K562 (cell line): ENCODE data around the gene SETD4. TPM values are rescaled to one million over a fixed set of nuclear protein-coding genes. Genes with fewer than 3 reads are reported as not detected.

ENCODE experiments used
- ATAC-seq: fragments of 200-7000 bp; cut with Tn5 transposase; 3 replicates; pipeline ENCODE4 v1.9.1; 2020; ENCODE audit warnings: moderate library complexity
- Bru-seq: library from RNA; stranded (reverse); fragments of 400-500 nt; gene quantifications from one replicate; lab custom pipeline; 2021; lab: Mats Ljungman, UMichigan
- BruChase-seq, 2 experiments: library from RNA; stranded (reverse); fragments of 400-500 nt; gene quantifications; one replicate each; lab custom pipeline; 2021; lab: Mats Ljungman, UMichigan
- BruUV-seq: library from RNA; stranded (reverse); fragments of 400-500 nt; replicated peaks from 2 replicates; lab custom pipeline; 2021; lab: Mats Ljungman, UMichigan
- CTCF ChIA-PET: fragments of 300-600 bp; formaldehyde crosslinking; extraction: SDS; loops from one replicate; lab custom pipeline; 2021; ENCODE audit warnings: low intra/inter-chr PET ratio; lab: Yijun Ruan, JAX
- POLR2A ChIA-PET: fragments of 300-600, 350-650 bp; sonication (Branson Sonifier 250); formaldehyde crosslinking; extraction: SDS; loops from one replicate; lab custom pipeline; 2021; ENCODE audit warnings: antibody characterized with exemption, inconsistent platforms; lab: Yijun Ruan, JAX
- DNase-seq, 4 experiments: peaks; one replicate each; pipeline versions ENCODE4 v3.0.0 to v3.0.0-alpha.2; 2011 to 2018; ENCODE audit warnings: low spot score in 3 of 4, mixed read lengths in 3 of 4; ENCODE audit errors: extremely low read depth in 1 of 4
- FAIRE-seq: peaks from 2 replicates; lab custom pipeline; 2011; peaks lifted over from hg19 to GRCh38; lab: Jason Lieb, UNC
- H2AFZ ChIP-seq: 2 replicates; pipeline ENCODE4 v1.6.0; 2011; ENCODE audit warnings: low read depth, low read length, control low read depth, inconsistent platforms
- H3K27ac ChIP-seq: fragments of 200-600 bp; 3 replicates; pipeline ENCODE4 v1.8.0; 2011; ENCODE audit warnings: low read depth, mild to moderate bottlenecking, control low read depth, inconsistent platforms, low read length, moderate library complexity, mixed read lengths; ENCODE audit errors: extremely low read depth
- H3K27me3 ChIP-seq, 2 experiments: fragments of 300-600 bp in 1 of 2; 2 replicates in 1 of 2; 3 replicates in 1 of 2; pipeline versions ENCODE4 v1.6.0 to v1.8.0; 2011; ENCODE audit warnings: inconsistent platforms in 2 of 2, low read length in 2 of 2, mild to moderate bottlenecking in 1 of 2, mixed read lengths in 1 of 2, moderate library complexity in 1 of 2; ENCODE audit not compliant: control insufficient read depth in 2 of 2, insufficient read depth in 2 of 2
- H3K36me3 ChIP-seq: fragments of 300-600 bp; 3 replicates; pipeline ENCODE4 v1.8.0; 2011; ENCODE audit warnings: mild to moderate bottlenecking, low read length, inconsistent platforms; ENCODE audit not compliant: control insufficient read depth, insufficient read depth
- H3K4me1 ChIP-seq, 2 experiments: fragments of 200-600 bp in 1 of 2; replicated peaks in 1 of 2; 2 replicates in 1 of 2; 3 replicates in 1 of 2; pipeline versions ENCODE4 v1.5.1 to v1.8.0; 2011; ENCODE audit warnings: inconsistent platforms in 2 of 2, low read length in 2 of 2, mild to moderate bottlenecking in 1 of 2, mixed read lengths in 1 of 2, moderate library complexity in 1 of 2; ENCODE audit not compliant: control insufficient read depth in 2 of 2, insufficient read depth in 2 of 2
- H3K4me2 ChIP-seq: 2 replicates; pipeline ENCODE4 v1.6.1; 2011; ENCODE audit warnings: low read length, control low read depth, inconsistent platforms, mixed read lengths; ENCODE audit not compliant: insufficient read depth
- H3K4me3 ChIP-seq: fragments of 200-600 bp; sonication (generic), shearing (Covaris generic); 2 replicates; pipeline ENCODE4 v1.5.1; 2016; ENCODE audit warnings: control low read depth, inconsistent platforms
- H3K79me2 ChIP-seq: fragments of 200-600 bp; 3 replicates; pipeline ENCODE4 v1.8.0; 2011; ENCODE audit warnings: low read length, inconsistent platforms; ENCODE audit not compliant: control insufficient read depth, insufficient read depth
- H3K9ac ChIP-seq, 2 experiments: 2 replicates each; pipeline versions ENCODE4 v1.6.0 to v1.6.1; 2011; ENCODE audit warnings: low read depth in 2 of 2, low read length in 2 of 2, control low read depth in 1 of 2, inconsistent platforms in 1 of 2, mild to moderate bottlenecking in 1 of 2, mixed read lengths in 1 of 2; ENCODE audit not compliant: insufficient read depth in 1 of 2
- H3K9me1 ChIP-seq: one replicate; pipeline ENCODE4 v1.6.0; 2011; ENCODE audit warnings: inconsistent platforms, mild to moderate bottlenecking, low read length, moderate library complexity; ENCODE audit not compliant: control insufficient read depth, insufficient read depth
- H3K9me3 ChIP-seq: replicated peaks from 2 replicates; pipeline ENCODE4 v1.5.1; 2011; ENCODE audit warnings: low read depth, low read length, inconsistent platforms; ENCODE audit not compliant: control insufficient read depth, insufficient read depth
- H4K20me1 ChIP-seq: replicated peaks from 2 replicates; pipeline ENCODE4 v1.6.1; 2011; ENCODE audit warnings: low read length, inconsistent platforms, mixed read lengths; ENCODE audit not compliant: control insufficient read depth, insufficient read depth
- ATF1 ChIP-seq, 2 experiments: fragments of 450-650 bp in 1 of 2; IDR thresholded peaks; 2 replicates each; pipeline ENCODE4 v1.6.1; 2016; ENCODE audit warnings: missing compliant biosample characterization in 1 of 2, missing genetic modification characterization in 1 of 2
- CHCHD3 ChIP-seq: fragments of 250-450 bp; sonication (Bioruptor Pico); IDR thresholded peaks from 2 replicates; pipeline ENCODE4 v2.1.2; 2022; ENCODE audit warnings: mild to moderate bottlenecking
- HNRNPLL ChIP-seq: fragments of 200-400 bp; formaldehyde crosslinking; IDR thresholded peaks from 2 replicates; pipeline ENCODE4 v1.6.1; 2017; ENCODE audit warnings: low read length, low read depth, mild to moderate bottlenecking; ENCODE audit not compliant: poor library complexity, severe bottlenecking
- JUND ChIP-seq, 2 experiments: IDR thresholded peaks; 2 replicates in 1 of 2; 3 replicates in 1 of 2; pipeline ENCODE4 v1.6.1; 2011; ENCODE audit warnings: borderline replicate concordance in 2 of 2, low read depth in 2 of 2, low read length in 2 of 2, improper control_type of control experiment in 1 of 2, missing biosample characterization in 1 of 2, missing genetic modification characterization in 1 of 2, missing genetic modification reagents in 1 of 2
- SMAD3 ChIP-seq: fragments of 450-650 bp; formaldehyde crosslinking; conservative IDR thresholded peaks from 2 replicates; pipeline ENCODE4 v1.4.0; 2020; ENCODE audit warnings: mild to moderate bottlenecking
- TFAP4 ChIP-seq: sonication (generic); formaldehyde crosslinking; IDR thresholded peaks from 2 replicates; pipeline ENCODE4 v1.8.0; 2022; ENCODE audit warnings: missing genetic modification reagents, mild to moderate bottlenecking, moderate library complexity, borderline replicate concordance
- U2AF1 ChIP-seq: fragments of 200-400 bp; formaldehyde crosslinking; optimal IDR thresholded peaks from 2 replicates; pipeline ENCODE3; 2017; ENCODE audit warnings: mild to moderate bottlenecking, low read depth, low read length, moderate library complexity
- ZNF165 ChIP-seq: fragments of 250-450 bp; sonication (Bioruptor Pico); IDR thresholded peaks from 2 replicates; pipeline ENCODE4 v1.4.0; 2020; ENCODE audit warnings: borderline replicate concordance
- ZNF395 ChIP-seq: fragments of 200-800 bp; sonication (Bioruptor generic); IDR thresholded peaks from 2 replicates; pipeline ENCODE4 v1.6.1; 2017; ENCODE audit warnings: missing genetic modification characterization, missing compliant biosample characterization
- ZNF695 ChIP-seq: fragments of 450-650 bp; formaldehyde crosslinking; IDR thresholded peaks from 2 replicates; pipeline ENCODE4 v1.4.0; 2020; ENCODE audit warnings: mild to moderate bottlenecking, moderate library complexity
- WGBS: fragments of 100-300 bp; shearing (Covaris generic); methylation state at CpG from one replicate; pipeline ENCODE4 v1.1.6; 2016; ENCODE audit warnings: low coverage, mixed read lengths; ENCODE audit not compliant: insufficient coverage; ENCODE audit errors: missing lambda C conversion rate; 5-methylcytosine and 5-hydroxymethylcytosine counted together
- in situ Hi-C: fragments of 300-500 bp; cut with MboI; formaldehyde crosslinking; loops from 4 replicates; pipeline ENCODE4 v1.15.0; 2018; ENCODE audit warnings: inconsistent platforms, mixed read lengths
- intact Hi-C: fragments of 100-400 bp; cut with micrococcal nuclease; formaldehyde crosslinking; loops from 2 replicates; pipeline ENCODE4 v1.14.2; 2022
- long read RNA-seq, 3 experiments: library from polyadenylated mRNA in 2 of 3; library from RNA in 1 of 3; unstranded in 2 of 3; stranded (forward) in 1 of 3; transcript quantifications; one replicate each; pipeline ENCODE4 v2.0.0, GENCODE V29; 2019 to 2022
- polyA minus RNA-seq, 3 experiments: library from RNA; depleted of rRNA, polyadenylated mRNA; stranded (reverse); fragments of >200 nt; gene quantifications; 2 replicates each; pipeline ENCODE4 v1.2.3, GENCODE V29; 2011
- polyA plus RNA-seq, 8 experiments: library from polyadenylated mRNA; depleted of rRNA in 4 of 8; stranded (reverse) in 5 of 8; unstranded in 3 of 8; fragments of >200 nt; fragmentation: Nextera tagmentation in 2 of 8; fragmentation: Illumina TruSeq in 1 of 8; extraction: Ambion mirVana in 2 of 8; extraction: Trizol in 1 of 8; gene quantifications; 2 replicates each; pipeline versions ENCODE4 v1.2.1 to v1.2.3, GENCODE V29; 2011 to 2014; ENCODE audit warnings: inconsistent platforms in 1 of 8, missing spikeins in 1 of 8
- total RNA-seq, 7 experiments: library from RNA; depleted of rRNA in 6 of 7; stranded (reverse); fragments of >200 nt in 6 of 7; fragmentation: Illumina TruSeq in 2 of 7; extraction: Trizol in 2 of 7; gene quantifications; 2 replicates each; pipeline versions ENCODE4 v1.2.1 to v1.2.3, GENCODE V29; 2011 to 2021; ENCODE audit warnings: low replicate concordance in 1 of 7

Gene SETD4
- 72.3 and 98.7 TPM in 2 replicates for total RNA-seq (2011; cell fraction: chromatin; rRNA removed; ENCODE audit: low replicate concordance)
- total RNA-seq (2011; cell fraction: nucleolus; rRNA removed) = 43.0 and 50.5 TPM in 2 replicates
- total RNA-seq (2011; cell fraction: nucleoplasm; rRNA removed) = 68.0 and 93.6 TPM in 2 replicates
- total RNA-seq (2014; rRNA removed) (16.0 and 16.1 TPM in 2 replicates), total RNA-seq (2014; rRNA removed; fragmentation: Illumina TruSeq; extraction: Trizol) (25.7 and 27.1 TPM in 2 replicates), total RNA-seq (2015; rRNA removed; fragmentation: Illumina TruSeq; extraction: Trizol) (23.6 and 23.9 TPM in 2 replicates), total RNA-seq (2021) (23.5 and 27.0 TPM in 2 replicates), polyA plus RNA-seq (2011; rRNA removed) (20.1 and 24.5 TPM in 2 replicates), polyA plus RNA-seq (2014; fragmentation: Illumina TruSeq; extraction: Trizol) (26.2 and 27.4 TPM in 2 replicates), polyA plus RNA-seq (2014; fragmentation: Nextera tagmentation; extraction: Ambion mirVana) (10 to 100 TPM; 49.2 to 51.3 TPM), polyA plus RNA-seq (2014; rRNA removed) (31.7 and 32.5 TPM in 2 replicates), polyA minus RNA-seq (2011; rRNA and poly(A)+ RNA removed) (22.6 and 27.8 TPM in 2 replicates), Bru-seq, nascent RNA (percentile 81 among the genes with signal in this experiment), BruChase-seq, experiment 1, labeled RNA remaining after a 2-hour chase (percentile 80 among the genes with signal in this experiment), BruChase-seq, experiment 2, labeled RNA remaining after a 6-hour chase (percentile 79 among the genes with signal in this experiment)
- 11.7 and 14.6 TPM in 2 replicates for polyA plus RNA-seq (2011; cell fraction: cytosol; rRNA removed)
- polyA plus RNA-seq (2011; cell fraction: nucleus; rRNA removed) = 43.3 and 46.0 TPM in 2 replicates
- polyA plus RNA-seq (2012) = 12.9 and 14.2 TPM in 2 replicates
- 10.6 and 18.2 TPM in 2 replicates for polyA minus RNA-seq (2011; cell fraction: cytosol; rRNA and poly(A)+ RNA removed)
- 23.3 and 29.3 TPM in 2 replicates for polyA minus RNA-seq (2011; cell fraction: nucleus; rRNA and poly(A)+ RNA removed)
- long read RNA-seq, experiment 1, partial matches to known transcripts = 35 of 71 reads
- long read RNA-seq, experiment 1, other reads (novel, unspliced or antisense) = 30 of 71 reads
- long read RNA-seq, experiment 2, partial matches to known transcripts = 9 of 17 reads
- long read RNA-seq, experiment 2, other reads (novel, unspliced or antisense) = 8 of 17 reads
- long read RNA-seq, experiment 3, partial matches to known transcripts = 9 of 19 reads
- long read RNA-seq, experiment 3, other reads (novel, unspliced or antisense) = 10 of 19 reads

- H3K27ac ChIP-seq = peak within 1 kb of the TSS; percentile 86
- BruUV-seq = TSS peak; percentile 98
- peak within 1 kb of the TSS; percentile 81 to 99 for H3K9ac ChIP-seq
- peak within 1 kb of the TSS; percentile 73 for H3K4me3 ChIP-seq
- H3K4me2 ChIP-seq = peak within 1 kb of the TSS; percentile 96
- H3K4me1 ChIP-seq = peaks cover 16 to 18% of the 10 kb centered on the region in 2 experiments; a peak in 4 of 5 replicates
- CTCF ChIA-PET = no interaction called here
- intact Hi-C loops (loop anchor here (5.0 kb wide), 1 partner anchor 52 kb away; no protein-coding TSS in a partner anchor), in situ Hi-C loops (no loop called here)
- no peaks in the 10 kb centered on the region for H4K20me1 ChIP-seq
- H2AFZ ChIP-seq = peak within 1 kb of the TSS; percentile 92
- H3K36me3 ChIP-seq = peaks cover 36% of the 10 kb centered on the region
- POLR2A ChIA-PET = interaction anchor here (0.6 to 1.9 kb wide), 11 partner anchors 9 to 95 kb away, joined by 3 to 12 read pairs (median 4); partner anchors contain the start of gene CBR1
- WGBS = under 1% methylated on average over 55 of the region's 57 CpGs
- FAIRE-seq = peak; percentile 77
- ATAC-seq = peak; percentile 95
- peak; percentile 96 to 100 (median 99) for DNase-seq
- no peaks in the 10 kb centered on the region for H3K9me3 ChIP-seq
- no peaks in the 10 kb centered on the region for H3K27me3 ChIP-seq
- H3K79me2 ChIP-seq = peaks cover 23% of the 10 kb centered on the region
- H3K9me1 ChIP-seq = no peaks in the 10 kb centered on the region
- TF ChIP-seq TFAP4 (CRISPR knock-in tag) (peak; percentile 78), ZNF395 (CRISPR knock-in tag) (0 out of 2 replicates have a peak, but pooled peaks have one; percentile 65), SMAD3 (CRISPR knock-in tag) (no peak), ATF1 (CRISPR knock-in tag; IDR thresholded peaks at IDR 0.05) (no peak), ATF1 (tag; IDR thresholded peaks at IDR 0.05) (peak; percentile 67), JUND (IDR thresholded peaks at IDR 0.05; ENCODE audit: borderline replicate concordance, low read depth, low read length) (0 out of 2 replicates have a peak, but pooled peaks have one; percentile 3), JUND (tag; IDR thresholded peaks at IDR 0.05; ENCODE audit: borderline replicate concordance, low read depth, low read length) (no peak), U2AF1 (no peak), ZNF165 (CRISPR knock-in tag) (no peak), CHCHD3 (CRISPR knock-in tag) (peak; percentile 51; the same call in 1 of the 2 replicates), HNRNPLL (peak; percentile 87), ZNF695 (CRISPR knock-in tag) (no peak)
Observed at GRCh38 chr21:36060159-36060921, at the start of gene SETD4. TSS of gene SETD4 (minus strand) at chr21:36060526. CDS start at chr21:36058888, 1,638 bp downstream.
